Inflammatory macrophage (primary cell): ENCODE results near the gene PRSS35.
"Not testable (repeated sequence)": the region's sequence is repeated elsewhere in the genome, so short reads cannot be mapped to it uniquely, and the experiment has no call there.

Experiments used
- DNase-seq, 2 donors: peaks; one replicate each; pipeline ENCODE4 v3.0.0-alpha.2; 2020 to 2022
- total RNA-seq, 18 experiments: gene quantifications; one replicate each; lab custom pipeline; 2026; ENCODE audit warnings: mixed read lengths in 6 of 18, inconsistent platforms in 2 of 18; lab: John Stamatoyannopoulos, UW

PRSS35 gene
- total RNA-seq, result 0 to 0.16 (median 0.02) reads per million in 18 experiments

- peak; percentile 32 to 53 for DNase-seq
These were observed at the start of gene PRSS35 for GRCh38 chr6:83511901-83512681. Gene PRSS35, plus strand, starts transcription at chr6:83512534. Its CDS starts 10,908 bp downstream, at chr6:83523442.

- DNase-seq, result peak; percentile 77 to 89
These were observed 48.4 kb upstream of the PRSS35 start for GRCh38 chr6:83463886-83464285.

GRCh38 chr6:83464381-83465140 lies 47.8 kb upstream of the PRSS35 start:
- no peak for DNase-seq

- peak in 1 of 2 donors; percentile 26 for DNase-seq
These were observed 46.0 kb upstream of the PRSS35 start for GRCh38 chr6:83466328-83466727.

GRCh38 chr6:83467620-83468036 lies 44.7 kb upstream of the PRSS35 start:
- DNase-seq, result peak; percentile 98 to 99

- DNase-seq, result peak in 1 of 2 donors; percentile 21
These were observed 42.3 kb upstream of the PRSS35 start for GRCh38 chr6:83470001-83470400.

GRCh38 chr6:83470587-83470986 lies 41.7 kb upstream of the PRSS35 start:
- DNase-seq, result no peak

GRCh38 chr6:83472767-83473166 lies 39.6 kb upstream of the PRSS35 start:
- DNase-seq, result no peak

- DNase-seq, result no peak
These were observed 38.0 kb upstream of the PRSS35 start for GRCh38 chr6:83474309-83474708.

- DNase-seq, result no peak
These were observed 35.4 kb upstream of the PRSS35 start for GRCh38 chr6:83476971-83477370.

- no peak for DNase-seq
These were observed 32.9 kb upstream of the PRSS35 start for GRCh38 chr6:83479389-83479788.

GRCh38 chr6:83480470-83480869 lies 31.9 kb upstream of the PRSS35 start:
- DNase-seq, result no peak

GRCh38 chr6:83481938-83482337 lies 30.4 kb upstream of the PRSS35 start:
- not testable (repeated sequence) for DNase-seq

GRCh38 chr6:83488448-83488847 lies 23.9 kb upstream of the PRSS35 start:
- no peak for DNase-seq

GRCh38 chr6:83488861-83489260 lies 23.5 kb upstream of the PRSS35 start:
- no peak for DNase-seq

GRCh38 chr6:83490217-83490807 lies 22.0 kb upstream of the PRSS35 start:
- no peak for DNase-seq

- DNase-seq, result peak; percentile 82 to 87
These were observed 7.0 kb upstream of the PRSS35 start for GRCh38 chr6:83505356-83505755.

- DNase-seq, result no peak
These were observed 2.9 kb upstream of the PRSS35 start for GRCh38 chr6:83509441-83509840.

GRCh38 chr6:83510791-83511190 lies 1.5 kb upstream of the PRSS35 start:
- DNase-seq, result no peak

- DNase-seq, result no peak
These were observed 1.1 kb upstream of the PRSS35 start for GRCh38 chr6:83511266-83511665.

- no peak for DNase-seq
These were observed 2.1 kb downstream of the PRSS35 start for GRCh38 chr6:83514466-83514865.

- peak; percentile 62 to 71 for DNase-seq
These were observed 2.6 kb downstream of the PRSS35 start for GRCh38 chr6:83514866-83515466.

- DNase-seq, result no peak
These were observed 5.2 kb downstream of the PRSS35 start for GRCh38 chr6:83517500-83517899.
